BLaER1 treated with 17β-estradiol and CSF1 and Interleukin-3, amounts not matched to agents 10 nM and 100 nM (cell line): ENCODE measurements around the gene MTR.

Experiments used
- H3K27ac ChIP-seq, 11 experiments: shearing (Covaris generic); formaldehyde crosslinking; 2 replicates each; pipeline ENCODE4 v1.8.1; 2022
- H3K27me3 ChIP-seq, 11 experiments: shearing (Covaris generic); formaldehyde crosslinking; 2 replicates each; pipeline ENCODE4 v1.8.1; 2022
- H3K36me3 ChIP-seq, 11 experiments: shearing (Covaris generic); formaldehyde crosslinking; 2 replicates each; pipeline ENCODE4 v1.8.1; 2022
- H3K4me1 ChIP-seq, 10 experiments: shearing (Covaris generic); formaldehyde crosslinking; 2 replicates each; pipeline ENCODE4 v1.8.1; 2022
- H3K4me2 ChIP-seq, 11 experiments: shearing (Covaris generic); formaldehyde crosslinking; 2 replicates each; pipeline ENCODE4 v1.8.1; 2022
- H3K4me3 ChIP-seq, 10 experiments: shearing (Covaris generic); formaldehyde crosslinking; 2 replicates each; pipeline ENCODE4 v1.8.1; 2022
- H3K9ac ChIP-seq, 11 experiments: shearing (Covaris generic); formaldehyde crosslinking; 2 replicates each; pipeline ENCODE4 v1.8.1; 2022
- H3K9me3 ChIP-seq, 11 experiments: shearing (Covaris generic); formaldehyde crosslinking; replicated peaks in 1 of 11; 2 replicates each; pipeline ENCODE4 v1.8.1; 2022
- H4K20me1 ChIP-seq, 11 experiments: shearing (Covaris generic); formaldehyde crosslinking; 2 replicates each; pipeline ENCODE4 v1.8.1; 2022
- Cebpa-rat ChIP-seq, 11 experiments: shearing (Covaris generic); IDR thresholded peaks; 2 replicates each; pipeline ENCODE4 v1.8.1; 2022

The MTR gene

GRCh38 chr1:236925386-236925785 is 130.3 kb downstream of the MTR start:
- Histone ChIP-seq H3K9ac (no peak overlapping the region), H3K27ac (no peak overlapping the region), H3K27me3 (no peaks in the 10 kb centered on the region), H3K4me2 (no peak overlapping the region), H3K4me3 (no peak overlapping the region), H3K9me3 (peaks cover 0 to 11% (median 0%) of the 10 kb centered on the region in 11 experiments; a peak in 10 of 22 replicates), H4K20me1 (no peaks in the 10 kb centered on the region), H3K4me1 (no peaks in the 10 kb centered on the region), H3K36me3 (peaks cover 0 to 13% (median 0%) of the 10 kb centered on the region in 11 experiments; a peak in 2 of 22 replicates)
- TF ChIP-seq Cebpa-rat (IDR thresholded peaks at IDR 0.05), result no peak

GRCh38 chr1:236930503-236930902 is 135.4 kb downstream of the MTR start:
- H3K27me3 ChIP-seq, result no peaks in the 10 kb centered on the region
- no peaks in the 10 kb centered on the region for H3K36me3 ChIP-seq
- H3K9ac ChIP-seq, result no peak overlapping the region
- H4K20me1 ChIP-seq, result no peaks in the 10 kb centered on the region
- H3K4me2 ChIP-seq, result no peak overlapping the region
- no peaks in the 10 kb centered on the region for H3K4me1 ChIP-seq
- no peak for TF ChIP-seq Cebpa-rat (IDR thresholded peaks at IDR 0.05)
- no peak overlapping the region for H3K27ac ChIP-seq
- H3K9me3 ChIP-seq, result peaks cover 0 to 9% (median 0%) of the 10 kb centered on the region in 11 experiments; a peak in 3 of 22 replicates
- no peak overlapping the region for H3K4me3 ChIP-seq

GRCh38 chr1:236938760-236939159 is 143.7 kb downstream of the MTR start:
- H3K4me1 ChIP-seq, result peaks cover 0 to 11% (median 9%) of the 10 kb centered on the region in 10 experiments; a peak in 12 of 20 replicates
- no peaks in the 10 kb centered on the region for H3K27me3 ChIP-seq
- H3K9ac ChIP-seq, result no peak overlapping the region
- no peak for TF ChIP-seq Cebpa-rat (IDR thresholded peaks at IDR 0.05)
- no peak overlapping the region for H3K4me2 ChIP-seq
- H3K27ac ChIP-seq, result no peak overlapping the region
- H4K20me1 ChIP-seq, result no peaks in the 10 kb centered on the region
- H3K36me3 ChIP-seq, result no peaks in the 10 kb centered on the region
- H3K9me3 ChIP-seq, result peaks cover 0 to 9% (median 0%) of the 10 kb centered on the region in 11 experiments; a peak in 3 of 22 replicates
- no peak overlapping the region for H3K4me3 ChIP-seq

GRCh38 chr1:236942431-236942830 is 147.3 kb downstream of the MTR start:
- TF ChIP-seq Cebpa-rat (IDR thresholded peaks at IDR 0.05), result no peak
- Histone ChIP-seq H3K9ac (no peak overlapping the region), H3K9me3 (peaks cover 0 to 9% (median 0%) of the 10 kb centered on the region in 11 experiments; a peak in 3 of 22 replicates), H3K27me3 (no peaks in the 10 kb centered on the region), H3K4me2 (no peak overlapping the region), H4K20me1 (no peaks in the 10 kb centered on the region), H3K27ac (no peak overlapping the region), H3K36me3 (no peaks in the 10 kb centered on the region), H3K4me1 (peaks cover 0 to 11% (median 9%) of the 10 kb centered on the region in 10 experiments; a peak in 12 of 20 replicates), H3K4me3 (no peak overlapping the region)

GRCh38 chr1:236944556-236944955 is 149.5 kb downstream of the MTR start:
- Histone ChIP-seq H3K4me2 (no peak overlapping the region), H3K9ac (no peak overlapping the region), H3K27me3 (no peaks in the 10 kb centered on the region), H3K36me3 (no peaks in the 10 kb centered on the region), H3K4me3 (no peak overlapping the region), H3K9me3 (peaks cover 0 to 9% (median 0%) of the 10 kb centered on the region in 11 experiments; a peak in 3 of 22 replicates), H4K20me1 (no peaks in the 10 kb centered on the region), H3K4me1 (peaks cover 0 to 11% (median 9%) of the 10 kb centered on the region in 10 experiments; a peak in 12 of 20 replicates), H3K27ac (no peak overlapping the region)
- TF ChIP-seq Cebpa-rat (IDR thresholded peaks at IDR 0.05), result no peak

- Histone ChIP-seq H3K4me1 (peaks cover 0 to 11% (median 9%) of the 10 kb centered on the region in 10 experiments; a peak in 12 of 20 replicates), H3K4me3 (no peak overlapping the region), H3K4me2 (no peak overlapping the region), H3K9me3 (peaks cover 0 to 9% (median 0%) of the 10 kb centered on the region in 11 experiments; a peak in 3 of 22 replicates), H3K36me3 (no peaks in the 10 kb centered on the region), H3K27me3 (no peaks in the 10 kb centered on the region), H4K20me1 (no peaks in the 10 kb centered on the region), H3K27ac (no peak overlapping the region), H3K9ac (no peak overlapping the region)
- no peak for TF ChIP-seq Cebpa-rat (IDR thresholded peaks at IDR 0.05)
Measured at GRCh38 chr1:236945002-236945401, 149.9 kb downstream of the MTR start.

GRCh38 chr1:236947794-236948193 is 152.7 kb downstream of the MTR start:
- no peaks in the 10 kb centered on the region for H4K20me1 ChIP-seq
- TF ChIP-seq Cebpa-rat (IDR thresholded peaks at IDR 0.05), result no peak
- no peak overlapping the region for H3K4me2 ChIP-seq
- H3K4me3 ChIP-seq, result no peak overlapping the region
- no peaks in the 10 kb centered on the region for H3K4me1 ChIP-seq
- H3K27me3 ChIP-seq, result no peaks in the 10 kb centered on the region
- no peaks in the 10 kb centered on the region for H3K9me3 ChIP-seq
- H3K9ac ChIP-seq, result no peak overlapping the region
- no peak overlapping the region for H3K27ac ChIP-seq
- no peaks in the 10 kb centered on the region for H3K36me3 ChIP-seq

- H3K4me2 ChIP-seq, result no peak overlapping the region
- no peaks in the 10 kb centered on the region for H3K27me3 ChIP-seq
- no peaks in the 10 kb centered on the region for H3K36me3 ChIP-seq
- no peaks in the 10 kb centered on the region for H4K20me1 ChIP-seq
- H3K27ac ChIP-seq, result no peak overlapping the region
- H3K4me1 ChIP-seq, result no peaks in the 10 kb centered on the region
- H3K9me3 ChIP-seq, result no peaks in the 10 kb centered on the region
- H3K9ac ChIP-seq, result no peak overlapping the region
- H3K4me3 ChIP-seq, result no peak overlapping the region
- TF ChIP-seq Cebpa-rat (IDR thresholded peaks at IDR 0.05), result no peak
Measured at GRCh38 chr1:236948381-236948780, 153.3 kb downstream of the MTR start.

GRCh38 chr1:236948996-236949395 is 153.9 kb downstream of the MTR start:
- Histone ChIP-seq H3K27me3 (no peaks in the 10 kb centered on the region), H3K4me1 (no peaks in the 10 kb centered on the region), H3K27ac (no peak overlapping the region), H3K4me2 (no peak overlapping the region), H3K36me3 (no peaks in the 10 kb centered on the region), H3K9me3 (0 out of 22 replicates have a peak, but pooled peaks cover 0 to 3% (median 0%) of the 10 kb centered on the region in 11 experiments), H3K4me3 (no peak overlapping the region), H4K20me1 (no peaks in the 10 kb centered on the region), H3K9ac (no peak overlapping the region)
- no peak for TF ChIP-seq Cebpa-rat (IDR thresholded peaks at IDR 0.05)

- Histone ChIP-seq H3K36me3 (no peaks in the 10 kb centered on the region), H3K9me3 (0 out of 22 replicates have a peak, but pooled peaks cover 0 to 6% (median 0%) of the 10 kb centered on the region in 11 experiments), H3K27me3 (no peaks in the 10 kb centered on the region), H3K4me3 (no peak overlapping the region), H3K27ac (no peak overlapping the region), H3K4me2 (no peak overlapping the region), H3K4me1 (no peaks in the 10 kb centered on the region), H3K9ac (no peak overlapping the region), H4K20me1 (no peaks in the 10 kb centered on the region)
- TF ChIP-seq Cebpa-rat (IDR thresholded peaks at IDR 0.05), result no peak
Measured at GRCh38 chr1:236950365-236950764, 155.3 kb downstream of the MTR start.
